ENCODE results near the gene ZNF398. TPM values are rescaled to one million over a fixed set of nuclear protein-coding genes. Genes with fewer than 3 reads are reported as not detected.

ZNF398 gene
- total and polyA plus RNA-seq, 9 of the 15 experiments (the other 6 are each of a cell fraction or from before 2014, with no cell fraction given): 4.0 to 18.6 (median 10.4) TPM

DNA sequence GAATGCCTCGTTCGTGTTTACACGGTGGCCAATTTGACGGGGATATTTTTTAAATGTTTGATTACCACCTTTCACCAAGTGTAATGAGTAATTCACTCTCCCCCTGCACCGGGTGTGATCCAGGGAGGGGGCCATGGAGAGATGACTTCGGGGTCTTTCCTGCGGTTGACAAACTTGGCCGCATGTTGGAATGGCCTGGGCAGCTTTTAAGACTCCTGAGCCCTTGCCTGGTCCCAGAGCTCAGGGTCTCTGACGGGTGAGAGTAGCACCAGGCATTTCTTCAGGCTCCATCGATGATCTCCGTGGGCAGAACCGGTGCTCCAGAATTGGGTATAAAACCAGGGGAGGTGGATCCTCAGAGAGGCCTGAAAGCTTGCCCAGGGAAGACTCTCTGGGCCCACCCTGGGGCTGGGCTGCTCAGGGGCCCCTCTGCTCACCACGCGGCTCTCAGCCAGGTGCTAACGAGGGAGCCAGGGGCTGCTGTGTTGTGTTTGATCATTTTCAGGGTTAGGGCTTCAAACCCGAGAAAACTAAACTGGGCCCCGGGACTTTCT is 49.0 kb downstream of the ZNF398 start (continued):
- TF ChIP-seq, protein P1, sequence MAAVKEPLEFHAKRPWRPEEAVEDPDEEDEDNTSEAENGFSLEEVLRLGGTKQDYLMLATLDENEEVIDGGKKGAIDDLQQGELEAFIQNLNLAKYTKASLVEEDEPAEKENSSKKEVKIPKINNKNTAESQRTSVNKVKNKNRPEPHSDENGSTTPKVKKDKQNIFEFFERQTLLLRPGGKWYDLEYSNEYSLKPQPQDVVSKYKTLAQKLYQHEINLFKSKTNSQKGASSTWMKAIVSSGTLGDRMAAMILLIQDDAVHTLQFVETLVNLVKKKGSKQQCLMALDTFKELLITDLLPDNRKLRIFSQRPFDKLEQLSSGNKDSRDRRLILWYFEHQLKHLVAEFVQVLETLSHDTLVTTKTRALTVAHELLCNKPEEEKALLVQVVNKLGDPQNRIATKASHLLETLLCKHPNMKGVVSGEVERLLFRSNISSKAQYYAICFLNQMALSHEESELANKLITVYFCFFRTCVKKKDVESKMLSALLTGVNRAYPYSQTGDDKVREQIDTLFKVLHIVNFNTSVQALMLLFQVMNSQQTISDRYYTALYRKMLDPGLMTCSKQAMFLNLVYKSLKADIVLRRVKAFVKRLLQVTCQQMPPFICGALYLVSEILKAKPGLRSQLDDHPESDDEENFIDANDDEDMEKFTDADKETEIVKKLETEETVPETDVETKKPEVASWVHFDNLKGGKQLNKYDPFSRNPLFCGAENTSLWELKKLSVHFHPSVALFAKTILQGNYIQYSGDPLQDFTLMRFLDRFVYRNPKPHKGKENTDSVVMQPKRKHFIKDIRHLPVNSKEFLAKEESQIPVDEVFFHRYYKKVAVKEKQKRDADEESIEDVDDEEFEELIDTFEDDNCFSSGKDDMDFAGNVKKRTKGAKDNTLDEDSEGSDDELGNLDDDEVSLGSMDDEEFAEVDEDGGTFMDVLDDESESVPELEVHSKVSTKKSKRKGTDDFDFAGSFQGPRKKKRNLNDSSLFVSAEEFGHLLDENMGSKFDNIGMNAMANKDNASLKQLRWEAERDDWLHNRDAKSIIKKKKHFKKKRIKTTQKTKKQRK (IDR thresholded peaks at IDR 0.05; ENCODE audit: borderline replicate concordance, low read depth, low read length): no peak
- no peak for TF ChIP-seq HNRNPL (IDR thresholded peaks at IDR 0.05; ENCODE audit: low read depth, low read length)
- no peak for TF ChIP-seq ZBTB8A (IDR thresholded peaks at IDR 0.05; ENCODE audit: partially characterized antibody)
- no peak for TF ChIP-seq MEIS2 (IDR thresholded peaks at IDR 0.05; ENCODE audit: partially characterized antibody)
- TF ChIP-seq ZNF561 (CRISPR knock-in tag; conservative IDR thresholded peaks at IDR 0.05): no peak
- no peak for TF ChIP-seq ZNF212 (CRISPR knock-in tag; IDR thresholded peaks at IDR 0.05)
- TF ChIP-seq, protein P2, sequence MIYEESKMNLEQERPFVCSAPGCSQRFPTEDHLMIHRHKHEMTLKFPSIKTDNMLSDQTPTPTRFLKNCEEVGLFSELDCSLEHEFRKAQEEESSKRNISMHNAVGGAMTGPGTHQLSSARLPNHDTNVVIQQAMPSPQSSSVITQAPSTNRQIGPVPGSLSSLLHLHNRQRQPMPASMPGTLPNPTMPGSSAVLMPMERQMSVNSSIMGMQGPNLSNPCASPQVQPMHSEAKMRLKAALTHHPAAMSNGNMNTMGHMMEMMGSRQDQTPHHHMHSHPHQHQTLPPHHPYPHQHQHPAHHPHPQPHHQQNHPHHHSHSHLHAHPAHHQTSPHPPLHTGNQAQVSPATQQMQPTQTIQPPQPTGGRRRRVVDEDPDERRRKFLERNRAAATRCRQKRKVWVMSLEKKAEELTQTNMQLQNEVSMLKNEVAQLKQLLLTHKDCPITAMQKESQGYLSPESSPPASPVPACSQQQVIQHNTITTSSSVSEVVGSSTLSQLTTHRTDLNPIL (CRISPR knock-in tag; IDR thresholded peaks at IDR 0.05): no peak
- no peak for TF ChIP-seq ZNF75A (CRISPR knock-in tag; IDR thresholded peaks at IDR 0.05)
- TF ChIP-seq PTBP1 (IDR thresholded peaks at IDR 0.05; ENCODE audit: low read depth, low read length): no peak
- TF ChIP-seq MCM3 (IDR thresholded peaks at IDR 0.05): no peak
- no peak for TF ChIP-seq ZNF444 (CRISPR knock-in tag; IDR thresholded peaks at IDR 0.05)
- TF ChIP-seq, protein P3, sequence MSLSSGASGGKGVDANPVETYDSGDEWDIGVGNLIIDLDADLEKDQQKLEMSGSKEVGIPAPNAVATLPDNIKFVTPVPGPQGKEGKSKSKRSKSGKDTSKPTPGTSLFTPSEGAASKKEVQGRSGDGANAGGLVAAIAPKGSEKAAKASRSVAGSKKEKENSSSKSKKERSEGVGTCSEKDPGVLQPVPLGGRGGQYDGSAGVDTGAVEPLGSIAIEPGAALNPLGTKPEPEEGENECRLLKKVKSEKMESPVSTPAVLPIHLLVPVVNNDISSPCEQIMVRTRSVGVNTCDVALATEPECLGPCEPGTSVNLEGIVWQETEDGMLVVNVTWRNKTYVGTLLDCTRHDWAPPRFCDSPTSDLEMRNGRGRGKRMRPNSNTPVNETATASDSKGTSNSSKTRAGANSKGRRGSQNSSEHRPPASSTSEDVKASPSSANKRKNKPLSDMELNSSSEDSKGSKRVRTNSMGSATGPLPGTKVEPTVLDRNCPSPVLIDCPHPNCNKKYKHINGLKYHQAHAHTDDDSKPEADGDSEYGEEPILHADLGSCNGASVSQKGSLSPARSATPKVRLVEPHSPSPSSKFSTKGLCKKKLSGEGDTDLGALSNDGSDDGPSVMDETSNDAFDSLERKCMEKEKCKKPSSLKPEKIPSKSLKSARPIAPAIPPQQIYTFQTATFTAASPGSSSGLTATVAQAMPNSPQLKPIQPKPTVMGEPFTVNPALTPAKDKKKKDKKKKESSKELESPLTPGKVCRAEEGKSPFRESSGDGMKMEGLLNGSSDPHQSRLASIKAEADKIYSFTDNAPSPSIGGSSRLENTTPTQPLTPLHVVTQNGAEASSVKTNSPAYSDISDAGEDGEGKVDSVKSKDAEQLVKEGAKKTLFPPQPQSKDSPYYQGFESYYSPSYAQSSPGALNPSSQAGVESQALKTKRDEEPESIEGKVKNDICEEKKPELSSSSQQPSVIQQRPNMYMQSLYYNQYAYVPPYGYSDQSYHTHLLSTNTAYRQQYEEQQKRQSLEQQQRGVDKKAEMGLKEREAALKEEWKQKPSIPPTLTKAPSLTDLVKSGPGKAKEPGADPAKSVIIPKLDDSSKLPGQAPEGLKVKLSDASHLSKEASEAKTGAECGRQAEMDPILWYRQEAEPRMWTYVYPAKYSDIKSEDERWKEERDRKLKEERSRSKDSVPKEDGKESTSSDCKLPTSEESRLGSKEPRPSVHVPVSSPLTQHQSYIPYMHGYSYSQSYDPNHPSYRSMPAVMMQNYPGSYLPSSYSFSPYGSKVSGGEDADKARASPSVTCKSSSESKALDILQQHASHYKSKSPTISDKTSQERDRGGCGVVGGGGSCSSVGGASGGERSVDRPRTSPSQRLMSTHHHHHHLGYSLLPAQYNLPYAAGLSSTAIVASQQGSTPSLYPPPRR (CRISPR knock-in tag; IDR thresholded peaks at IDR 0.05; ENCODE audit: borderline replicate concordance): no peak
- no peak for TF ChIP-seq MAFF (IDR thresholded peaks at IDR 0.05; ENCODE audit: low read length)
- no peak for TF ChIP-seq ZNF134 (CRISPR knock-in tag; conservative IDR thresholded peaks at IDR 0.05)
- TF ChIP-seq, protein P4, sequence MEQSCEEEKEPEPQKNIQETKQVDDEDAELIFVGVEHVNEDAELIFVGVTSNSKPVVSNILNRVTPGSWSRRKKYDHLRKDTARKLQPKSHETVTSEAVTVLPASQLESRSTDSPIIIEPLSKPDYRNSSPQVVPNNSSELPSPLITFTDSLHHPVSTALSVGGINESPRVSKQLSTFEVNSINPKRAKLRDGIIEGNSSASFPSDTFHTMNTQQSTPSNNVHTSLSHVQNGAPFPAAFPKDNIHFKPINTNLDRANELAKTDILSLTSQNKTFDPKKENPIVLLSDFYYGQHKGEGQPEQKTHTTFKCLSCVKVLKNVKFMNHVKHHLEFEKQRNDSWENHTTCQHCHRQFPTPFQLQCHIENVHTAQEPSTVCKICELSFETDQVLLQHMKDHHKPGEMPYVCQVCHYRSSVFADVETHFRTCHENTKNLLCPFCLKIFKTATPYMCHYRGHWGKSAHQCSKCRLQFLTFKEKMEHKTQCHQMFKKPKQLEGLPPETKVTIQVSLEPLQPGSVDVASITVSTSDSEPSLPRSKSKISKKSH (CRISPR knock-in tag; IDR thresholded peaks at IDR 0.05): no peak
- TF ChIP-seq, protein P5, sequence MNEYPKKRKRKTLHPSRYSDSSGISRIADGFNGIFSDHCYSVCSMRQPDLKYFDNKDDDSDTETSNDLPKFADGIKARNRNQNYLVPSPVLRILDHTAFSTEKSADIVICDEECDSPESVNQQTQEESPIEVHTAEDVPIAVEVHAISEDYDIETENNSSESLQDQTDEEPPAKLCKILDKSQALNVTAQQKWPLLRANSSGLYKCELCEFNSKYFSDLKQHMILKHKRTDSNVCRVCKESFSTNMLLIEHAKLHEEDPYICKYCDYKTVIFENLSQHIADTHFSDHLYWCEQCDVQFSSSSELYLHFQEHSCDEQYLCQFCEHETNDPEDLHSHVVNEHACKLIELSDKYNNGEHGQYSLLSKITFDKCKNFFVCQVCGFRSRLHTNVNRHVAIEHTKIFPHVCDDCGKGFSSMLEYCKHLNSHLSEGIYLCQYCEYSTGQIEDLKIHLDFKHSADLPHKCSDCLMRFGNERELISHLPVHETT (CRISPR knock-in tag; conservative IDR thresholded peaks at IDR 0.05 in 1 of 2, IDR thresholded peaks at IDR 0.05 in 1 of 2): no peak

Measured in K562 (cell line).